GM03348 (cell line): ENCODE data around the gene ZFP36L2.

Experiments
- DNase-seq: peaks from one replicate; pipeline ENCODE4 v3.0.0; 2012; ENCODE audit warnings: low spot score

Gene ZFP36L2

DNA sequence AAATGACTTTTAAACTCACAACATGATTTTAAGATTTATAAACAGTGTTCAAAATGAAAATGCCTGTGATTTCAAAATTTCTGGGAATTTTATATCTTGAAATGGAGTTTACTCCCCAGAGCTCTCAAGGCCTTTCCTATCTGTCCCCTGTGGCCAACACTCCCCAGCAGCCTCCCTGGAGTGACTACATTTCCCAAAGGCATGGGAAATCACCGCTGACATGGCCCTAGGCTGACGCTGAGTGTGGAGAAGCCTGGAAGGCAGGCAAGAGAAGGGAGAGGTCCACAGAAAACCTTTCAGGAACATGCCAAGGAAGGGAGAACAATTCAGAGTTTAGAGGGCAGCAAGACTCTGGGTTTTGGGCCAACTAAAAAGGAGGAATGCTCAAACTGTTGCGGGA is 20.2 kb upstream of the ZFP36L2 start:
- no peak for DNase-seq

DNA sequence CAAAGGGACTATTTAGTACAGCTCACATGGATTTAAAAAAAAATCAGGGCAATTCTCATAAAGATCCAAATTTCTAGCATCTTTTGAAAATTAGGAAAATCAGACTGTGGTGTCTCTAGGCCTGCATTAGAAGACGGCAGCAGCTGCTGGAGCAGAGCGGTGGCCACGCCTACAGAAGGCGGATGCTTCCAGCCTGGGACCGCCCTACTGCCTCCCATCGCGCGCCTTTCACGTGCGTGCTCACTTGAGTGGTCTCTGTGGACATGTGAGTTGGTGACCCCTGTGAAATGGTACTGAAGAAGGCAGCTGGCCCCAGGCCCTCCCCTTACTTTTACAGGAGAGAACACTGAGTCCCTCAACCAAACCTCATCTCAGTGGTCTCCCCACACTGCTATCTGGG is 15.2 kb upstream of the ZFP36L2 start:
- DNase-seq: no peak

DNA sequence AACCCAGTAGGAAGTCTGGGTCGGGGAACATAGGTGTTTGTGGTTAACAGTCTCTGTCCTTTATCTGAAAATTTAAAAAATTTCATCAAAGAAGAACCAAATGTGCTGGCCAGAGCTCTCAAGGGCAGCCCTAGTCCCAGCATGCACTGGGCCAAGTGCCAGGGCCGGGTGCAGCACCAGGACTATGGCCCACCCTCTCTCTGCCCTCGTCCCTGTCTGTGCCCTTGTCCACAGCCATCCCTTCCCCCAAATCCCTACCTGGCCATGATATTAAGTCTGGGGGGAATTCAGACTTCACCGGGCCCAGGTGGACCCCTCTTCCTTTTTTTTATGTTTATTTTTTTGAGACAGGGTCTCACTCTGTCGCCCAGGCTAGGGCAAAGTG is 14.4 kb upstream of the ZFP36L2 start:
- DNase-seq: no peak

DNA sequence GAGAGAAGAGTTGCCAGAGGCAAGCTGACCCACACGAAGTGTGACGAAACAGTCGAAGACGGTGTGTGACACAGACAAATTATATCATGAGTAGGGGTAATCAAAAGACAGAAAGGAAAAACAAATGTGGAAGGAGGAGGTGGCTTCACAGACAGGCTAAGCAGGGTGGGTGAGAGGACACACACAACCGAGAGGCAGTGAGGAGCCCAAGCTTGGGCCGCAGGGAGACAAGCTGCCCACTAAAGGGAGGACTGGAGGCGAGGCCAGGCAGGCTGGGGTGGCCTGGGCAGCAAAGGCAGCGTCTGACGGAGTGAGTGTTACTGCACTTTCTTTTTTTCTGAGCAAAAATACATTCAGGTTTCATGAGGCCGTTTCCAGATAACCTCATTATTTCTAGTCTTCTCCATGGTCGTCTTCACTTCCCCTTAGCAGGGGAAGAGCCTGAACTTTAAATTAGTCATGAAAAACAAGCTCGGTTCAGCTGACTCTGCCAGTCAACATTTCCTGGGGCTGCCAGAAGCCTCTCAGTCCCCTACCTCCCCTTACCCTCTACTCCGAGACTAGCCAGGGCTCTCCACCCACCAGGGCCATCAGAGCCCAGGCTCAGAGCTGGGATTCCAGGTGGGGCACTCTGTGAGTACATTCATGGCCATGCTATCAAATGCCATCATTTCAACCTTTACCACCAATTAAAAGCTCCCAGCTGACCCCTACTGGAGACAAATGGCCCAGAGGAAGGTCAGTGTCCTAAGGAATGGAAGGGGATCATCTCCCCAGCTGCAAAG is 13.8 kb upstream of the ZFP36L2 start:
- DNase-seq: no peak

DNA sequence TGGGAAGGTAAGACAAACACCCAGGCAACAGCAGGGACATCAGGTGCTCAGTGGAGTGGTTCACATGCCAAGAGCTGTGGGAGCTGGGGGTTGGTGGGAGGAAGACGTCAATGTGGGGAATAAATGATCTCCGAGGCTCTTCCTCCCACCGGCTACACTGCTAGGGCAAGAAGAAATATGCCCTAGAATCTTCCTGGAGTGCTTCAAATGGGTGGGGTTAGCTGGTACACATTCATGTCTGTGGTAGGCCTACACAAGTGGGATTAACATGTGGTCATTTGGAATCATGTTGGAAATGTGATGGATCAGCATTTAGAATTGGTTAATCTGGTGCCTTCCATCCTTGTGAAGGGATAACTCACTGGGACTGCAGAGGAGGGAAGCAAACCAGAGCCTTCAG is 12.4 kb upstream of the ZFP36L2 start:
- DNase-seq: peak; percentile 19

DNA sequence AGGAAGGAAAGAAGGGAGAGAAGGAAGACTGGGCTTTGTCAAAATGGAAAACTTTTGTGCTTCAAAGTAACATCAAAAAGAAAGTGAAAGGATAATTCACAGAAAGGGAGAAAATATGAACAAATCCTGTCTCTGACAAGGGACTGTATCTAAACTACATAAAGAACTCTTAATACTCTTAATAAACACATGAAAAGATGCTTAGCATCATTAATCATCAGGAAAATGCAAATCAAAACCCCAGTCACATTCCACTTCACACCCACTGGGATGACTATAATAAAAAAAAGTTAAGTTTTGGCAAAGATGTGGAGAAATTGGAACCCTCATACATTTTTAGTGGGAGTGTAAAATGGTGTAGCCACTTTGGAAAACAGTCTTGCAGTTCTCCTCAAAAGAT is 11.8 kb upstream of the ZFP36L2 start:
- DNase-seq: peak; percentile 58

DNA sequence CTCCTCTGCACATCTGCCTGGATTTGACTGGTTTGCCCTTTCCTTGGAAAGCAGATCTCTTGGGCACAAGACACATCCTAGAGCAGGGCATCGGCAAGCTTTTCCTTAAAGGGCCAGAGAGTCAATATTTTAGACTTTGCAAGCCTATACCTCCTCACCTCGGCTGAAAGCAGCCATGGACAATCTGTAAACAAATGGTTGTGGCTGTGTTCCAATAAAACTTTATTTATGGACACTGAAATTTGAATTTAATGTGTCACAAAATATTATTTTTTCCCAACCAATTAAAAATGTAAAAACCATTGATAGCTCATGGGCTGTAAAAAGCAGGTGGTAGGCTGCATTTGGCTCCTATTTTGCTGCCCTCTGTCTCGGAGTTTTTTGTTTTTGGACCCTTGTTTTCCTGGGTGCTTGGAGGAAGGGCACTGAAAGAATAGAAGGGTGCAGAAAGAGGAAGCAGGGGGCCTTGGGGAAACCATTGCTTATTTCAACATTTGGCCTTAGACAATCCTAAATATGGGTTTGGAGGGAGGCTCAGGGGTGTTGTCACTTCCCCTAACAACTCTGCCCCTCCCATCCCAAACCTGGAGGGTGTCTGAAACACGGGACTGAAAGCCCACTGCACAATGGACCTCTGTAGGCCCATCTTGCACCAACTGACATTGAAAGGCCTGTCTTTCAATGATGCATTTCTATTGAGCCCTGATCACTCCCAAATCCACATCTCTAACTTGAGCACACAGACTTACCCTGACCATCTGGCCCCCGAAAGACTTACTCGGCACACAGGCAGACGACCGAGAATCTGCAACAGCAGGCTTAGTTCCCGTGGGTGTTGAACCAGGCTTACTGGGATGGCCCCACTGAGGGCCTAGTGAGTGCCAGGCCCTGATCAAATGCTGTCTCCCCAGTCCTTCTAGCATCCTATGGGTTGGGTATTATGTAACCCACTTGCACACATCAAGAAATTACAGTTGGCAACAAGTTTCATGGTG is 7.1 kb upstream of the ZFP36L2 start:
- no peak for DNase-seq

DNA sequence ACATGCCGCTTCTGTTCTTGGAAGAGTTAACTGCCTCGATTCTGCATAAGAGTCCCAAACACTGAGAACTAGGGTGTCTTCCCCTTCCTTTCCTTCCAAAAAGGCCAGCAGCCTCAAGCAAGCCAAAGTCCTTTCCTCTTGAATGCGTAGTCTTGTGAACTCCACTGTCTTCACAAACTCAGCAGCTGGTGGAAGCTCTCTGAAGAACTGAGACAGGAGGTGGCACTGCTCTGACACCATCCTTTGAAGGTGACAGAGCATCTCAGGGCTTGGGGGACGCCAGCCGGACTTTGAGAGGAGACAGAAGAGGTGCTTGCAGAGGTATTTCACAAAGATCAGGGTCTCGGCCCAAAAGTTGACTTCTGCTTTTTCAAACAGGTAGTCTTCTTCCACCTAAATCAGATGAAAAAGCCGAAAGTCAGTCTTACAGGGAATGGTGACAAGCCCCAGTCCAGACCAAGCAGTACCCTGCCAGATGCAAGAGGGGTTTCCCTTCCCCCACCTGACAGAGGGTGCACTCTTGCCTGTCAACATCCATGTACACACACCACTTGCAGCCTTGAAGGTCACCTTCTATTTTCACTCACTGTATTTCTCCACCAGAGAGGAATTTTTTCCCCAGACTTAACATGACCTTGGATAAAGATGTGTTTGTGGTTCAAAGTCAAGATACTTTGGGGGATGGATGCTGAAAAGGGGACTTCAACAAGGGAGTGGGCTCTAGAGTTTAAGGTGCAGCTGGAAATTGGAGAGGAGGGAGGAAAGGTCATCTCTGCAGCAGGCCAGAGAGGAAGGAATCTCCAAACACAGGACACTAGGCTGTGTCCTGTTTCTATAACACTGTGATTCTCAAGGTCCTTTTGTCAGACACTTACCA is 4.8 kb upstream of the ZFP36L2 start:
- DNase-seq: no peak

DNA sequence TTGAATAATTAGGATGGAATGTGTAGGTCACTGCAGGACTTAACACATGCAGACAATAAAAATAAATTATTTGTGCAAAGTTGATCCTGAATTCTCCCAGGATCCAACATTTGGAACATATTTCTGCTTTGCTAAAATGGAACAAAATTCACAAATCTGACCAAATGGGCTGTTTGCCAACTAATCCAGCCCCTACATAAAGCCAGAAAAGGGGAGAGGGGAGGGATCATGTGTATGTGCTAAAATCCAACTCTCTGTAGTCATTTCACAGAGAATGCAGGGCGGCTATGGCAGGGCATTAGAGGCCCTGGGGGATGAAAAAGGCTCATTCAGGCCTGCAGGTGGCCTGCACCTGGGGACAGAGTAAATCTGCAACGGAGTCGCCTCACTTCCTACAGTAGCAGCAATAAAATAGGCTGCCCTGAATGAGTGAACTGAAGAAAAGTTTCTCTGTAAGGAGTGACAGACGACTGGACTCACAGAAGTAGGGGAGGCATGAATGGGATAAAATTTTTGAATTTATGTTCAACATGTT is 4.0 kb upstream of the ZFP36L2 start:
- DNase-seq: no peak

DNA sequence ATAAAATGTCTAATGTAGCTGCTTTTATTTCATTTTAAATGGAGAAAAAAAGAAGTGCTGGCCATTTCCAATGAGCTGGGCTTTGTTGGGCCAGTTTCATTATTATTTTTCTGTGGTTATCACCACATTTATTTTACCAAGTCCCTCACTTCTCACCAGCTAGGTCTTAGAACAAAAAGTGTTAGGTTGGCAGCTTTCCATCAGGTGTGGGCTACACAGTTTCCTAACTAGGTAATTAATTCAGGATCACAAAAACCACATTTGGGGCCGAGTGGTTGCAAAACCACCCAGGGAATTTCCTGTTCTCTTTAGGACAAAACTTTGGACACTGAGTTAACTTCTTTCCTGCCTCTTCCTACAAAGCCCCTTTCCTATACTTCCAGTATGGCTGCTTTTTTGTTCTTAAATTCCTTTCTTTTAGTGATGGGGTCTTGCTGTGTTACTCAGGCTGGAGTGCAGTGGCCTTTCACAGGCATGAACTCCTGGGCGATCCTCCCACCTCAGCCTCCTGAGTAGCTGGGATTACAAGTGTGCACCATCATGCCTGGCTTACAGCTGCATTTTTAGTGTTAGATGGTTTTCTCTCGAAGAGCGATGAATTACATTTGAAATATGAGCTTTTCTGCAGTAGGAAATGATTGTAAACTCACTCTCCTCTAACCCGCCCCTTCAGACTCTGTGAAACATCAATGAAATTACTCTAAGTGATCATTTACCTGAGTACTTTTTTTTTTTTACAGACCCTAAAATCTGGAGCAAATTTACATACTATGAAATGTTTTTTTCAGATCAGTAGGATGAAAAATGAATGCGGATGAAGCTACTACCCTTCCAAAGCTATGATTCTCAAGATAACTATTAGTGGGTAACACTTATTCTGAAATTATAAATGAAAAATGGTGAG is 2.6 kb upstream of the ZFP36L2 start:
- no peak for DNase-seq

DNA sequence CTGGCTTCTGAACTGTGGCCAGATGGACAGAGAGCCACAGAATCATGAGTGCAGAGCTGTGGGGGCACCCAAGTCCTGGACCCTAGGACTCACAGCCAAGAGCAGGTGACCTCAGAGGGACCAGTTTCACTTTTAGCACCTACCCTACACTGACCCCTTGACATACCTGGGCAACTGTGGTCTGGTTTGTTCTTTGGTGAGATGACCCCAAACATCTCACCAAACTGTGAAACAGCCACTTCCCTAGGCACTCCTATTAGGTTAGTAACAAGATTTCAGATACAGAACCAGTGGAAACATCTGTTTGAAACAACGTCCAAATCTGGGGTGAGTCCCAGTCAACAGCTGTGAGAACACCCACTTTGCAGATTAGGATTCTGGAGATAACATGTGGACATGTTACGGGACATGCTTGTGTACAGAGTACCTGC is 1.9 kb upstream of the ZFP36L2 start:
- no peak for DNase-seq

DNA sequence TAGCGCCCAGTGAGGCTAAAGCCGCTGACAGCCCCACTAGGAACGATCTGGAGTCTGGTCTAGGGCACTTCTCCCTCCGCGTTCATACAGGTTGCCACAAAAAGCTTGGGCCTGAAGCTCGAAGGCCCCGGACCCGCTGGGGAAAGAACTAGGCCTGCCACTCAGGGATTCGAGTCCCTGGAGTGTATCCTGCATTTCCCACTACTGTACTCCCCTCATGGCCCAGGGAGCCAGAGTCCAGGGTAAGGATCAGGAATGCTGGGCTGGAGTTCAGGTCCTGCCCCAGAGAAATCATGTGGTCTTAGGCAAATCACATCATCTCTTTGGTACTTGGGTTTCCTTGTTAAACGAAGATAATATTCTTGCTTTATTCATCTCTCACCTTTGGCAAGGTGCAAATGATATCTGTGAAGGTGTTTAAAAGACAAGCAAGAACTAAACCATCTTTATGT is 1.4 kb upstream of the ZFP36L2 start:
- DNase-seq: no peak

DNA sequence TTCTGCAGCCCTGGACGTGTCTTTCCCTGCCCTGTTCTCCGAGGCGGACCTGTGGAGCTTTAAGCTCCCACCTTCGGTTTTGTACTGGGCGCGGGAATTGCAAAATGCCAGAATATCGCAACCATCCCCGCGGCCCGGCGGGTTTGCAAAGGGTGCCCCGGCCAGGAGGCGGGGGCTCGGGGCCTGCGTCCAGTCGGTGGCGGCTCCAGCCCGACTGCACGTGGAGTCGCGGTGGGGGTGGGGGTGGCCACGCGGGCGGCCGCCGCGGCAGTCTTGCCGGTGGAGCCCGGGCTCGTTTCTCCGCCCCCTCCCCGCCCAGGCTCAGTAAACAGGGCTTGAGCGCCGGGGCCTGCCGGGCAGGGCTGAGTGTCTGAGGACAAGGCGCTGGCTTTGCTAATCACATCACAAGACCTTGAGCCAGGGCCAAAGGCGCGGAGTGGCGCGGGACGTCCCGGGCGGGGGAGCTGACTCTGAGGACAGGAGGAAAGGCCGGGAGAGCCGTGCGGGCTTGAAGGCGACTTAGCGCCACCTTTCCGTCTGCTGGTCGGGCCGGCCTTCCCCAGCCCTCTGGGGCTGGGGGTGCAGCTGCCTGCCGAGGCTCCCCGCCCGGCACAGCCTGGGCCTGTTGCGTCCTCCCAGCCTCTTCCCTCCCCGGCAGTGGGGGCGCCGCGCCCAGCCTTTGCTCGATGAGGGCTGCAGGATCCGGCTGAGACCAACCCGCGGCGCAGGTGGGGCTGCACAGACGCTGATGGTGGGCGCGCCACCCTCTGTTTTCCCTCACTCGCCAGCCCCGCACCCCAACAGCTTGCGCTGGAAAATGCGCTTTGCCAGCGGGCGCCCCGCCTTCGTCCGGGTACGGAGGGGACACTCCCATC is 786 bp upstream of the ZFP36L2 start:
- peak; percentile 82 for DNase-seq

DNA sequence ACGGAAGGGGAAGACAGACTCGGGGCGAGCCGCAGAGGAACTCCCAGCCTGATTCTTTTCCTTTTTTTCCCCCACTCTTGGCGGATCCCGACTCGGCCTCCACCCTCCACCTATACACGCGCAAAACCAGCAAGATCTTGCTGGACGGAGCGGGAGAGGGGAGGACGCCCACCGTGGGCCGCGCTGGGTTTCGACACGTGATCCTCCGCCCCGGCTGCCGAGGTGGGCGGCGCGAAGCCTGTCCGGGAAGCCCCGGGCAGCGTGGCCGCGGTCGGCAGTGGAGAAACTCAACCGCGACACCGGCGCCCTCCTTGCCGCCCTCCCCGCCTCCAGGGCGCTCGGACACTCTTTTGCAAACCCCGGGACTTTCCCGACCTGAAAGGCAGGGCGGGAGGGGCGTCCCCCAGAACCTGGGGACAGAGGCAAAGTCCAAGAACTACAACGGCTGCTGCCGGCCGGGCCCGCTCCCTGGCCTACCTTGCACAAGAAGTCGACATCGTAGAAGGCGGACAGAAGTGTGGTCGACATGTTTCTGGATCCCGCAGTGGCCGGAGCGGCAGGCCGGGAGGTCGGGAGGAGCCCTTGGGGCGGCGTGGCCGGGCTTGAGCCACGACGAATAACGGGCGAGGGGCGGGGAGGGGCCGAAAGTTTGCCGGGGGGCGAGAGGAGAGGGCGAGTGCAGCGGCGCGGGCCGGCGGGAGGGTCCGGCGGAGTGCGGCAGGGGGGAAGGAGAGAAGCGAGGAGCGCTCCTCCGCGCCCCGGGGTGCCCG is 433 bp downstream of the ZFP36L2 start:
- DNase-seq: peak; percentile 84

DNA sequence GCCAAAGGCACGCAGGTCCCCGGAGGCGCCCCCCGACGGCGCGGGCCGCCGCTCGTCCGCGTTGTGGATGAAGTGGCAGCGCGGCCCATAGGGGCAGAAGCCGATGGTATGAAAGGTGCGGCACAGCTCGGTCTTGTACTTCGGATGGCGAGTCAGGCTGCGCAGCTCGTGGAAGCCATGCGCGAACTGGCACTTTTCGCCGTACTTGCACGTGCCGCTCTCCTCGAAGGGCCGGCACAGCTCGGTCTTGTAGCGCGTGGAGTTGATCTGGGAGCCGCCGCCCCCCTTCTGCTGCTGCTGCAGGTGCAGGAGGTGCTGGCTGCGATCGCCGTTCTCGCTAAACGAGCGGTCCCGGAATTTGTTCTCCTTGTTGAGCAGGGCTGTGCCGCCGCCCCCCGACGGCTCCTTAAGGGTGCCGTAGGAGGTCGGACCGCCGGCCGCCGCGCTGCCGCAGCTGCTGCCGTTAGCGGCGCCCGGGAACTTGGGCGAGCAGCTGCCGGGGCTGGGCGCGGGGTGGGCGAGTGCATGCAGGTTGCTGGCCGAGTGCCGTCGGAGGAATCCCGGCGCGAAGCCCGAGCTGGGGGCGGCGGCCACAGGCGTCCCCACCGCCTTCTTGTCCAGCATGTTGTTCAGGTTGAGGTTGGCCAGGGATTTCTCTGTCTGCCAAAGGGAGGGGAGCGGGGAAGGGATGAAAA is 1.2 kb downstream of the ZFP36L2 start:
- peak; percentile 40 for DNase-seq

DNA sequence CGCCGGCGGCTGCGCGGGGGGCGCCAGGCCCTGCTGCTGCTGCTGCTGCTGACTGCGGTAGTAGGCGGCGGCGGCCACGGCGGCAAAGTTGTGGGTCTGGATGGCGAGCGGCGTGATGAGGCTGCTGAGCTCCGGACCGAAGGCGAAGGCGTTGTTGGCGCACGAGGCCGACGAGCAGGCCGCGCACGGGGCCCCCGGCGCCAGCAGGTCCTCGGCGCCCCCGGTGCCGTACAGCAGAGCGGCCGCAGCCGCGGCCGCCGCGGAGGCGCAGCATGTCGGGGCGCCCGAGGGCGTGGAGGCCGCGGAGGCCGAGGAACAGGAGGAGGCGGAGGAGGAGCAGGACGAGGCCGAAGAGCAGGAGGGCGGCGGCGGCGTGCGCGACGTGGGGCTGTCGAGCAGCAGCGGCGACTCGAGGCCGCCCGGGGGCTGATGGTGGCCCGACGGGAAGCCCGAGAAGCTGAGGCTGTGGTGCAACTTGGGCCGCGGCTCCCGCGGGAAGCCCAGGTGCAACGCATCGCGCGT is 1.8 kb downstream of the ZFP36L2 start:
- peak; percentile 37 for DNase-seq

DNA sequence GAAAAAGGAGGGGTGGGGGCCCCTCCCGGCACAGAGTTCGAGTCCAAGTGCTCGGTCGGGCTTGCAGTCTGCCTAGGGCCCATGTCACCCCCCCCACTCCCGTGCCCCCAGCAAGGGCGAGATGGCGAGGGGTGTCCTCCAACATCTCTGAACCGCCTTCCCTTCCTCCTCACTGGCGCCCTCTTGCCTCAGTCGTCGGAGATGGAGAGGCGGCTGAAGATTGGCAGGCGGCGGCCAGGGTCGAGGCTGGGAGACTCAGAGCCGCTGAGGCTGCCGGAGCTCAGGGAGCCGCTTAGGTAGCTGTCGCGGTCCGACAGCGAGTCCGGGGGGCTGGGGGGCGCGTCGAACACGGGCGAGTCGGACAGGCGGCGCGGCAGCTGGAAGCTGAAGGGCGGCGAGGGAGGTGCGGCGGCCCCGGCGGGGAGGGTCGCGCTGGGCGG is 2.3 kb downstream of the ZFP36L2 start:
- peak; percentile 64 for DNase-seq

DNA sequence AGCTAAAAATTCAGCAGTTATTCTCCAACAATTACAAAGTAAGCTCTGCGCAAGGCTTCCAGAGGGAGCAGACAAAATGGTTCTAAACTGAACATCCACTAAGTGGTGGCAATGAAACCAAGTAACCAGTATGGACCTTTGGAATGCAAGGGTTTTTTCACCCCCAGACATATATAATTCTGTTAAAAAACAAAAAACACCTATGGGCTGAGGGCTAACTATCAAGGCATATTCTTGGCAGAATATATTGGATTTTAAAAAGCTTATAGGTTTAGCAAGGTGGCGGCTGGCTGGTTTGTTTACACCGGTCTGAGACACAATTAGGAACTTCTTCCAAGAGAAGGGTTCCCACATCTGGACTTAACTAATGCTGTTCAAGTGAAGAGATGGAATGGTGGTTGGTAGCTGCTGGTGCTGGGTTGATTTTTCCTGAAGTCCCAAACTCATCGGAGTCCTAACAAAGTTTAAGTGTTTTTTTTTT is 2.8 kb downstream of the ZFP36L2 start:
- no peak for DNase-seq
